NCI-H2171 treated with DMSO at 0.1 percent for 48 hours (cell line): ENCODE measurements around the gene SPATC1L.

Experiments used
- DNase-seq: peaks from one replicate; lab custom pipeline; 2025; lab: John Stamatoyannopoulos, UW

The SPATC1L gene

GRCh38 chr21:46160907-46161632, 23.2 kb downstream of the SPATC1L start:
- no peak for DNase-seq

- no peak for DNase-seq
Observed at GRCh38 chr21:46160657-46160906, 23.7 kb downstream of the SPATC1L start.

GRCh38 chr21:46159841-46160656, 24.2 kb downstream of the SPATC1L start:
- no peak for DNase-seq

- no peak for DNase-seq
Observed at GRCh38 chr21:46159390-46159789, 24.9 kb downstream of the SPATC1L start.

GRCh38 chr21:46158666-46159300, 25.5 kb downstream of the SPATC1L start:
- DNase-seq, result no peak

GRCh38 chr21:46157987-46158451, 26.2 kb downstream of the SPATC1L start:
- no peak for DNase-seq

GRCh38 chr21:46157396-46157986, 26.8 kb downstream of the SPATC1L start:
- DNase-seq, result no peak

GRCh38 chr21:46156678-46157077, 27.6 kb downstream of the SPATC1L start:
- no peak for DNase-seq

- no peak for DNase-seq
Observed at GRCh38 chr21:46156378-46156645, 27.9 kb downstream of the SPATC1L start.

GRCh38 chr21:46155514-46156377, 28.5 kb downstream of the SPATC1L start, which contains the start of gene FTCD:
TSS of gene FTCD (minus strand) at chr21:46155579. CDS start at chr21:46155523, 56 bp downstream.
- DNase-seq, result no peak

GRCh38 chr21:46154955-46155513, 29.2 kb downstream of the SPATC1L start:
- DNase-seq, result no peak

- no peak for DNase-seq
Observed at GRCh38 chr21:46154155-46154954, 29.9 kb downstream of the SPATC1L start.

- no peak for DNase-seq
Observed at GRCh38 chr21:46153247-46154154, 30.8 kb downstream of the SPATC1L start.

- no peak for DNase-seq
Observed at GRCh38 chr21:46152927-46153246, 31.4 kb downstream of the SPATC1L start.

- no peak for DNase-seq
Observed at GRCh38 chr21:46151989-46152926, 32.0 kb downstream of the SPATC1L start.

GRCh38 chr21:46151261-46151988, 32.8 kb downstream of the SPATC1L start:
- no peak for DNase-seq

- DNase-seq, result no peak
Observed at GRCh38 chr21:46150491-46151121, 33.7 kb downstream of the SPATC1L start.
